ENCODE data around the gene APOBEC3H.

The APOBEC3H gene

DNA sequence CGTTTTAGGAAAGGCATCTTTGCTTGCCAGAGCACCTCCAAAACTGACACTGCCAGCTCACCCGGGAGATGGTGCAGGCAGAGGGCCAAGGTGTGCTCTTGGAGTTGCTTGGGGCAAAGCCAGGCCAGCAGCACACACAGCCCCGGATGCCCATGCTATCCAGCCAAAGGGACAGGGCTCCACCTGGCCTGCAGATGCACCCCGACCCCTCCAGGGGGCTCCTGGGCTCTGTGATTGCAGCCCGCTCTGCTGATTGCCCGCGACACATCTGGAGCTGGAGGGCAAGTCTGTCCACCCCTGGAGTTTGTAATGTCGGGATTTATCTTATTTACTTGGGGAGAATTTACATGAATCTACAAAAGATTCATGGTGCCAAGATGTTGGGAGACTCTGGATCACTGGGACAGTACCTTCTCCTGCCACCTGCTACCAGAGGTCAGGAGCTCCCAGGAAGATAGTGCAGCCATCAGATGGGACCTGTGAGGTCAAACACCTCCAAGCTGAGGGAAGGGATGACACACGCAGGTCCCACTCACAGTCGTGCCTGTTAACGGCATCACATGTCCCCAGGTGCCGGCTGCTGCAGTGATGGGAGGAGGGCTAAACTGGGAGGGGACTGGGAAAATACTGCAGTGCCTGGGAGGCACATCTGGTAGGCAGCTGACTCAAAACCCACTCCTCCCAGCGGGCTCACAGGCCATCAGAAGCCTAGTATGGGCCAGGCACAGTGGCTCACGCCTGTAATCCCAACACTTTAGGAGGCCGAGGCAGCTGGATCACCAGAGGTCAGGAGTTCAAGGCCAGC lies 38.2 kb downstream of the APOBEC3H start:
- Histone ChIP-seq H3K9me3 (ENCODE audit: insufficient read depth, low read depth, low read length) (peaks cover 7% of the 10 kb centered on the region), H3K18ac (ENCODE audit: low read length) (no peak overlapping the region), H2AFZ (ENCODE audit: insufficient read depth, low read length, poor library complexity) (no peak overlapping the region), H3K9ac (ENCODE audit: low read length) (no peak overlapping the region), H3K4ac (ENCODE audit: low read depth, low read length) (no peak overlapping the region), H2AK5ac (ENCODE audit: low read length) (no peak overlapping the region), H3K23ac (ENCODE audit: low read length) (no peak overlapping the region), H2BK12ac (ENCODE audit: low read length) (no peak overlapping the region), H3K4me1 (ENCODE audit: control insufficient read depth in 1 of 2, insufficient read depth in 2 of 2, low read length in 2 of 2) (peaks cover 9 to 12% of the 10 kb centered on the region in 2 experiments), H3K4me2 (ENCODE audit: low read length) (no peak overlapping the region), H3K14ac (ENCODE audit: low read length) (no peak overlapping the region), H2BK120ac (ENCODE audit: insufficient read depth, low read length, poor library complexity) (no peak overlapping the region), H2BK5ac (ENCODE audit: low read depth, low read length, poor library complexity) (no peak overlapping the region), H3K79me1 (ENCODE audit: low read length) (peaks cover 3% of the 10 kb centered on the region), H4K12ac (ENCODE audit: low read depth, low read length) (no peak overlapping the region), H3K27me3 (ENCODE audit: insufficient read depth, low read length) (no peaks in the 10 kb centered on the region), H3K27ac (ENCODE audit: low read depth, low read length) (no peak overlapping the region), H3K36me3 (ENCODE audit: control insufficient read depth in 1 of 2, insufficient read depth in 2 of 2, low read length in 2 of 2) (no peaks in the 10 kb centered on the region), H3K4me3 (ENCODE audit: low read depth, low read length) (no peak overlapping the region), H4K8ac (ENCODE audit: low read depth, low read length) (no peak overlapping the region), H4K91ac (ENCODE audit: low read depth, low read length) (no peak overlapping the region), H3K79me2 (ENCODE audit: control insufficient read depth, insufficient read depth, low read length, poor library complexity) (no peaks in the 10 kb centered on the region)
- no CpG with 5 or more reads among the region's 15 CpGs for WGBS (ENCODE audit: extremely low coverage, insufficient coverage, insufficient read length)
- DNase-seq, result peak; percentile 10 to 51

GRCh38 chr22:39136317-39136716 lies 39.3 kb downstream of the APOBEC3H start:
- Histone ChIP-seq H3K23ac (ENCODE audit: low read length) (no peak overlapping the region), H2AK5ac (ENCODE audit: low read length) (no peak overlapping the region), H4K12ac (ENCODE audit: low read depth, low read length) (no peak overlapping the region), H3K79me1 (ENCODE audit: low read length) (no peaks in the 10 kb centered on the region), H3K79me2 (ENCODE audit: control insufficient read depth, insufficient read depth, low read length, poor library complexity) (no peaks in the 10 kb centered on the region), H3K4me2 (ENCODE audit: low read length) (no peak overlapping the region), H2BK5ac (ENCODE audit: low read depth, low read length, poor library complexity) (no peak overlapping the region), H4K91ac (ENCODE audit: low read depth, low read length) (no peak overlapping the region), H3K18ac (ENCODE audit: low read length) (no peak overlapping the region), H2BK120ac (ENCODE audit: insufficient read depth, low read length, poor library complexity) (no peak overlapping the region), H2BK12ac (ENCODE audit: low read length) (no peak overlapping the region), H4K8ac (ENCODE audit: low read depth, low read length) (no peak overlapping the region), H3K4me3 (ENCODE audit: low read depth, low read length) (no peak overlapping the region), H3K14ac (ENCODE audit: low read length) (no peak overlapping the region), H3K36me3 (ENCODE audit: control insufficient read depth in 1 of 2, insufficient read depth in 2 of 2, low read length in 2 of 2) (no peaks in the 10 kb centered on the region), H3K4me1 (ENCODE audit: control insufficient read depth in 1 of 2, insufficient read depth in 2 of 2, low read length in 2 of 2) (peaks cover 3% of the 10 kb centered on the region in 2 experiments), H3K4ac (ENCODE audit: low read depth, low read length) (no peak overlapping the region), H3K27me3 (ENCODE audit: insufficient read depth, low read length) (no peaks in the 10 kb centered on the region), H3K9me3 (ENCODE audit: insufficient read depth, low read depth, low read length) (peaks cover 7% of the 10 kb centered on the region), H3K27ac (ENCODE audit: low read depth, low read length) (no peak overlapping the region), H3K9ac (ENCODE audit: low read length) (no peak overlapping the region), H2AFZ (ENCODE audit: insufficient read depth, low read length, poor library complexity) (no peak overlapping the region)
- no peak for DNase-seq
- WGBS (ENCODE audit: extremely low coverage, insufficient coverage, insufficient read length), result no CpG with 5 or more reads among the region's 8 CpGs

- Histone ChIP-seq H4K12ac (ENCODE audit: low read depth, low read length) (no peak overlapping the region), H3K27me3 (ENCODE audit: insufficient read depth, low read length) (no peaks in the 10 kb centered on the region), H2BK5ac (ENCODE audit: low read depth, low read length, poor library complexity) (no peak overlapping the region), H3K23ac (ENCODE audit: low read length) (no peak overlapping the region), H3K4ac (ENCODE audit: low read depth, low read length) (no peak overlapping the region), H3K79me1 (ENCODE audit: low read length) (no peaks in the 10 kb centered on the region), H4K8ac (ENCODE audit: low read depth, low read length) (no peak overlapping the region), H2BK12ac (ENCODE audit: low read length) (no peak overlapping the region), H2AFZ (ENCODE audit: insufficient read depth, low read length, poor library complexity) (no peak overlapping the region), H3K27ac (ENCODE audit: low read depth, low read length) (no peak overlapping the region), H2BK120ac (ENCODE audit: insufficient read depth, low read length, poor library complexity) (no peak overlapping the region), H4K91ac (ENCODE audit: low read depth, low read length) (no peak overlapping the region), H3K9ac (ENCODE audit: low read length) (no peak overlapping the region), H3K9me3 (ENCODE audit: insufficient read depth, low read depth, low read length) (peaks cover 7% of the 10 kb centered on the region), H3K79me2 (ENCODE audit: control insufficient read depth, insufficient read depth, low read length, poor library complexity) (no peaks in the 10 kb centered on the region), H3K4me1 (ENCODE audit: control insufficient read depth in 1 of 2, insufficient read depth in 2 of 2, low read length in 2 of 2) (no peaks in the 10 kb centered on the region), H3K36me3 (ENCODE audit: control insufficient read depth in 1 of 2, insufficient read depth in 2 of 2, low read length in 2 of 2) (no peaks in the 10 kb centered on the region), H3K18ac (ENCODE audit: low read length) (no peak overlapping the region), H3K4me3 (ENCODE audit: low read depth, low read length) (no peak overlapping the region), H2AK5ac (ENCODE audit: low read length) (no peak overlapping the region), H3K14ac (ENCODE audit: low read length) (no peak overlapping the region), H3K4me2 (ENCODE audit: low read length) (no peak overlapping the region)
- WGBS (ENCODE audit: extremely low coverage, insufficient coverage, insufficient read length), result no CpG with 5 or more reads among the region's 14 CpGs
- no peak for DNase-seq
These were observed 41.4 kb downstream of the APOBEC3H start for GRCh38 chr22:39138357-39138997.

GRCh38 chr22:39139933-39140332 lies 42.9 kb downstream of the APOBEC3H start:
- DNase-seq, result no peak
- no peak overlapping the region for H3K9ac ChIP-seq (ENCODE audit: low read length)
- H3K27ac ChIP-seq (ENCODE audit: low read depth, low read length), result no peak overlapping the region
- no peaks in the 10 kb centered on the region for H3K79me2 ChIP-seq (ENCODE audit: control insufficient read depth, insufficient read depth, low read length, poor library complexity)
- no peak overlapping the region for H4K8ac ChIP-seq (ENCODE audit: low read depth, low read length)
- H3K4me1 ChIP-seq (ENCODE audit: control insufficient read depth in 1 of 2, insufficient read depth in 2 of 2, low read length in 2 of 2), result peaks cover 5 to 7% of the 10 kb centered on the region in 2 experiments
- no peak overlapping the region for H4K91ac ChIP-seq (ENCODE audit: low read depth, low read length)
- H2BK5ac ChIP-seq (ENCODE audit: low read depth, low read length, poor library complexity), result no peak overlapping the region
- WGBS (ENCODE audit: extremely low coverage, insufficient coverage, insufficient read length), result no CpG with 5 or more reads among the region's 7 CpGs
- H3K9me3 ChIP-seq (ENCODE audit: insufficient read depth, low read depth, low read length), result peaks cover 4% of the 10 kb centered on the region
- H3K14ac ChIP-seq (ENCODE audit: low read length), result no peak overlapping the region
- no peaks in the 10 kb centered on the region for H3K36me3 ChIP-seq (ENCODE audit: control insufficient read depth in 1 of 2, insufficient read depth in 2 of 2, low read length in 2 of 2)
- H3K4me2 ChIP-seq (ENCODE audit: low read length), result no peak overlapping the region
- H4K12ac ChIP-seq (ENCODE audit: low read depth, low read length), result no peak overlapping the region
- no peak overlapping the region for H3K18ac ChIP-seq (ENCODE audit: low read length)
- no peak overlapping the region for H3K4ac ChIP-seq (ENCODE audit: low read depth, low read length)
- H3K27me3 ChIP-seq (ENCODE audit: insufficient read depth, low read length), result no peaks in the 10 kb centered on the region
- no peak overlapping the region for H2BK120ac ChIP-seq (ENCODE audit: insufficient read depth, low read length, poor library complexity)
- H3K4me3 ChIP-seq (ENCODE audit: low read depth, low read length), result no peak overlapping the region
- H2BK12ac ChIP-seq (ENCODE audit: low read length), result no peak overlapping the region
- no peak overlapping the region for H3K23ac ChIP-seq (ENCODE audit: low read length)
- no peak overlapping the region for H2AFZ ChIP-seq (ENCODE audit: insufficient read depth, low read length, poor library complexity)
- no peak overlapping the region for H2AK5ac ChIP-seq (ENCODE audit: low read length)
- H3K79me1 ChIP-seq (ENCODE audit: low read length), result no peaks in the 10 kb centered on the region
